Lower leg skin (tissue), 3 donors: ENCODE results near the gene GIMAP8.

Experiments
- POLR2A ChIP-seq, 2 donors: fragments of 450-650 bp; IDR thresholded peaks; one replicate each; pipeline ENCODE4 v1.6.1; 2016 to 2017; ENCODE audit warnings: antibody characterized with exemption in 2 of 2, mild to moderate bottlenecking in 1 of 2, moderate library complexity in 1 of 2
- TF ChIP-seq, protein P1 (sequence below), 3 donors: fragments of 450-650 bp; IDR thresholded peaks; one replicate each; pipeline ENCODE4 v1.5.1; 2016; ENCODE audit warnings: antibody characterized with exemption in 3 of 3, mild to moderate bottlenecking in 3 of 3, moderate library complexity in 2 of 3

DNA sequence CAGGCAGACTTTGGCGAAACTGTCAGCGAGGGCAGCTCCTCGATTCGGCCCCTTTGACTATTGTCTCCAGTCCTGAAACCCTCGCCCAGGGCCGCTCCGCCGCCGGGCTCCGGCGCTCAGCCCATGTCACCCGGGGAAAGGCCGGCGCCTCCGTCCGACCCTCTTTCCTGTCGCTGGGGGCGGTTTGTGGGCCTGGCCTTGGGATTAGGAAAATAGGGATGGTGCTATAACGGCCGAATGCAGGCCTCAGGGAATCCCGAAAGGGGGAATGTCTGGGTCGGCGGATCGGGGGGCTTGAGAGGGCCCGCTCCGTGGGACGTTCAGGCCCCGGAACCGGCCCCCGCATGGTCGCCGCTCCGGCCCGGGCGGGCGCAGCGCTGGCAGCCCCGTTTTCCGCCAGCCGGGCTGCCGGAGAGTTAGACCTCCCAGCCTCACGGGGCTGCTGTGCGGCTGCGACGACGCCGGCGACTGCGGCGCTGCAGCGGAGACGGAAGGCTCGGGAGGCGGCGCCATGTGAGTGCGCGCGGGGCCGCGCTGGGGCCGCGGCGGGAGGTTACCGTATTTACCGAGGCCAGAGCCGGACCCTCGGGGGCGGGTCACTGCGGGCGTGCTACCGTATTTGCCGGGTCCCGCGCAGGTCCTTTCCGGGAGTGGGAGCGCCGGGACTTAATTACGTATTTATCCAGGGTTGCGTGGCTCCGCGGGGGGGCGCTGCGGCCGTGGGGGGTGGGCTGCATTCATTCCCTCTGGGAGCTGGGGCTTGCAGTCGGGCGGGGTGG, 45.4 kb upstream of the GIMAP8 start:
- TF ChIP-seq, protein P1, sequence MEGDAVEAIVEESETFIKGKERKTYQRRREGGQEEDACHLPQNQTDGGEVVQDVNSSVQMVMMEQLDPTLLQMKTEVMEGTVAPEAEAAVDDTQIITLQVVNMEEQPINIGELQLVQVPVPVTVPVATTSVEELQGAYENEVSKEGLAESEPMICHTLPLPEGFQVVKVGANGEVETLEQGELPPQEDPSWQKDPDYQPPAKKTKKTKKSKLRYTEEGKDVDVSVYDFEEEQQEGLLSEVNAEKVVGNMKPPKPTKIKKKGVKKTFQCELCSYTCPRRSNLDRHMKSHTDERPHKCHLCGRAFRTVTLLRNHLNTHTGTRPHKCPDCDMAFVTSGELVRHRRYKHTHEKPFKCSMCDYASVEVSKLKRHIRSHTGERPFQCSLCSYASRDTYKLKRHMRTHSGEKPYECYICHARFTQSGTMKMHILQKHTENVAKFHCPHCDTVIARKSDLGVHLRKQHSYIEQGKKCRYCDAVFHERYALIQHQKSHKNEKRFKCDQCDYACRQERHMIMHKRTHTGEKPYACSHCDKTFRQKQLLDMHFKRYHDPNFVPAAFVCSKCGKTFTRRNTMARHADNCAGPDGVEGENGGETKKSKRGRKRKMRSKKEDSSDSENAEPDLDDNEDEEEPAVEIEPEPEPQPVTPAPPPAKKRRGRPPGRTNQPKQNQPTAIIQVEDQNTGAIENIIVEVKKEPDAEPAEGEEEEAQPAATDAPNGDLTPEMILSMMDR (IDR thresholded peaks at IDR 0.05) = no peak
- no peak for TF ChIP-seq POLR2A (IDR thresholded peaks at IDR 0.05)
